22Rv1 (cell line): ENCODE results near the gene HRCT1.
"Not testable (repeated sequence)": the region's sequence is repeated elsewhere in the genome, so short reads cannot be mapped to it uniquely, and the experiment has no call there.

ENCODE experiments used
- H3K27ac ChIP-seq: fragments of 450-650 bp; 2 replicates; pipeline ENCODE4 v1.5.1; 2017
- CTCF ChIP-seq: fragments of 450-650 bp; IDR thresholded peaks from 2 replicates; pipeline ENCODE4 v1.5.1; 2017; ENCODE audit warnings: mild to moderate bottlenecking
- ZFX ChIP-seq: fragments of 450-650 bp; IDR thresholded peaks from 2 replicates; pipeline ENCODE4 v1.6.1; 2017; ENCODE audit warnings: antibody characterized with exemption, borderline replicate concordance

Gene HRCT1

DNA sequence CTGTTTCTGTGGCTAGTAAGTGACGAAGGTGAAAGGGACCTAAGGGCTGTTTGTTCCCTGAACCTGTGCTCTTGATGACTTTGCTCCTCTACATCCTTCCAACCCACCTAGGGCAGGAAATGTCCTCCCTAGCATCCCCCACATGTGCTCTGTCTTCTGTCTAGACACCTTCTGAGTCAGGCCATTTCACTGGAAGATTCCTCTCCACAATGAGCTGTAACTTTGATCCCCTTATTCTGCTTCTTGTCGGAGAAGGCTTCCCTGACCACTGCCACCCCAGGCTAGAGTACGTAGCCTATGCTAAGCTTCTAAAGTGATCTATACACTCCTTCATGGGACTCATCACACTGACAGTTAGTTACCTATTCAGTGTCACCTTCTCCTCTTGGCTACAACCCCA is 25.0 kb downstream of the HRCT1 start:
- no peak overlapping the region for H3K27ac ChIP-seq
- TF ChIP-seq ZFX (no peak), CTCF (no peak)

DNA sequence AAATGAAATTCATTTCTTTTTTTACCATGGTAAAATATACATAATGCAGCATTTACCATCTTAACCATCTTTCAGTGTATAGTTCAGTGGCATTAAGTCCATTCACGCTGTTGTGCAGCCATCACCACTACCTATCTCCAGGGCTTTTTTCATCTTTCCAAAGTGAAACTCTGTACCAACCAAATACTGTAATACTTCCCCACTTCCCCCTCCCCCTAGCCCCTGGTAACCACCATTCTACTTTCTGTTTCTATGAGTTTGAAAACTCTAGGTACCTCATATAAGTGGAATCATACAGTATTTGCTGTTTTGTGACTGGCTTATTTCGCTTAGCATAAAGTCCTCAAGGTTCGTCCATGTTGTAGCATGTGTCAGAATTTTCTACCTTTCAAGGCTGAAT is 26.7 kb downstream of the HRCT1 start:
- no peak overlapping the region for H3K27ac ChIP-seq
- TF ChIP-seq ZFX (no peak), CTCF (no peak)

DNA sequence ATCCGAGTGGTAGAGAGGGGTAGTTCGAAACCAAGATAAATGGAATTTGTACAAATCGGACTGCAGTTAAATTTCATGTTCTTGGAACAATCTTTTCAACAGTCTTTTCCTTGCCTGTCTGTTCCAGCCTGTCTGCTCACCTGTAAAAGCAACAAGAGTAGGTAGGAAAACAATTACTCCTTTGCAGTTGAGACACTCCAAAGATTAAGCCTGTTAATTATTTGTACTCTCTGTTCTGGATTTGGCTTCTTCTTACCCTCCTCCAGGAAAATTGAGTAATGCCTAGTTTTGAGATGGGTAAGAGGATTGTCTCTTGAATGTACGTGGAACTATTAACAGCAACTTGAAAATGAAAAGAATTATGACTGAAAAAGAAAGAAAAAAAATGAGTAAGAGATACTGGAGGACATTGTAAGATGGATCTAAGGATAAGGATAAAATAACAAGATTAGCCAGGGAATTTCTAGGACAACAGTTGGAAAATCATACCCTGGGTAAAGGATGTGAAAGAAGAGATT is 27.6 kb downstream of the HRCT1 start:
- H3K27ac ChIP-seq: no peak overlapping the region
- TF ChIP-seq CTCF (no peak), ZFX (no peak)

- not testable (repeated sequence) for H3K27ac ChIP-seq
Measured at GRCh38 chr9:35934069-35934468, 28.1 kb downstream of the HRCT1 start.

GRCh38 chr9:35935261-35935660 is 29.3 kb downstream of the HRCT1 start:
- H3K27ac ChIP-seq: no peak overlapping the region
- TF ChIP-seq CTCF (no peak), ZFX (no peak)

GRCh38 chr9:35935755-35936509 is 29.9 kb downstream of the HRCT1 start:
- TF ChIP-seq ZFX (no peak), CTCF (no peak)

GRCh38 chr9:35937227-35937626 is 31.2 kb downstream of the HRCT1 start:
- H3K27ac ChIP-seq: no peak overlapping the region
- TF ChIP-seq CTCF: no peak

More at GRCh38 chr9:35935755-35936509, 29.9 kb downstream of the HRCT1 start:
- H3K27ac ChIP-seq: no peak overlapping the region
